B cell (primary cell): ENCODE results near the gene CADPS. TPM values are rescaled to one million over a fixed set of nuclear protein-coding genes. Genes with fewer than 3 reads are reported as not detected.

Experiments
- ATAC-seq: fragments of 200-7000 bp; cut with Tn5 transposase; one replicate; pipeline ENCODE4 v1.10.0; 2021; ENCODE audit warnings: low read depth, mild to moderate bottlenecking, moderate number of reproducible peaks, moderate library complexity
- CTCF ChIA-PET: fragments of 350-600 bp; sonication (Branson Sonifier 250); formaldehyde crosslinking; loops from one replicate; lab custom pipeline; 2021; ENCODE audit warnings: antibody characterized with exemption, inconsistent platforms; lab: Charles Lee
- POLR2A ChIA-PET: fragments of 350-600 bp; sonication (Branson Sonifier 250); formaldehyde crosslinking; loops from one replicate; lab custom pipeline; 2021; ENCODE audit warnings: antibody characterized with exemption; lab: Charles Lee
- DNase-seq: peaks from one replicate; pipeline ENCODE4 v3.0.0; 2013
- H2AFZ ChIP-seq: 2 replicates; pipeline ENCODE4 v1.6.1; 2012; ENCODE audit warnings: mild to moderate bottlenecking, low read depth, low read length; ENCODE audit not compliant: insufficient read depth, poor library complexity, severe bottlenecking
- H3K27ac ChIP-seq, 2 donors: 1 replicate in 1 of 2; 2 replicates in 1 of 2; pipeline ENCODE4 v1.5.1; 2012 to 2013; ENCODE audit warnings: low read length in 2 of 2, mild to moderate bottlenecking in 2 of 2, moderate library complexity in 1 of 2
- H3K27me3 ChIP-seq, 4 experiments: fragments of 200-600 bp in 1 of 4; sonication (generic) in 1 of 4; replicated peaks in 1 of 4; 1 replicate in 2 of 4; 2 replicates in 2 of 4; pipeline versions ENCODE4 v1.6.1 to v1.7.0; 2013 to 2016; ENCODE audit warnings: low read length in 3 of 4, mild to moderate bottlenecking in 2 of 4, mixed read lengths in 1 of 4, moderate library complexity in 1 of 4; ENCODE audit not compliant: insufficient read depth in 4 of 4, control insufficient read depth in 3 of 4; ENCODE audit errors: control extremely low read depth in 1 of 4
- H3K36me3 ChIP-seq, 2 experiments: replicated peaks in 1 of 2; 1 replicate in 1 of 2; 2 replicates in 1 of 2; pipeline versions ENCODE4 v1.6.1 to v1.7.1; 2013; ENCODE audit warnings: low read length in 1 of 2; ENCODE audit not compliant: insufficient read depth in 2 of 2, control insufficient read depth in 1 of 2; ENCODE audit errors: control extremely low read depth in 1 of 2, extremely low read depth in 1 of 2
- H3K4me1 ChIP-seq, 2 donors: fragments of 200-600 bp in 1 of 2; sonication (generic) in 1 of 2; 1 replicate in 1 of 2; 2 replicates in 1 of 2; pipeline versions ENCODE4 v1.5.1 to v1.6.1; 2013 to 2017; ENCODE audit warnings: low read length in 2 of 2; ENCODE audit not compliant: control insufficient read depth in 2 of 2, insufficient read depth in 2 of 2
- H3K4me2 ChIP-seq: replicated peaks from 2 replicates; pipeline ENCODE3; 2012; ENCODE audit warnings: mild to moderate bottlenecking, low read depth, low read length; ENCODE audit not compliant: poor library complexity, severe bottlenecking
- H3K4me3 ChIP-seq, 5 experiments: fragments of 200-600 bp in 1 of 5; sonication (generic) in 1 of 5; 1 replicate in 3 of 5; 2 replicates in 2 of 5; pipeline versions ENCODE4 v1.5.1 to v1.7.0; 2011 to 2016; ENCODE audit warnings: low read length in 4 of 5, mild to moderate bottlenecking in 4 of 5, low read depth in 2 of 5, control low read depth in 1 of 5, moderate library complexity in 1 of 5; ENCODE audit not compliant: insufficient read depth in 1 of 5; ENCODE audit errors: control extremely low read depth in 1 of 5, extremely low read depth in 1 of 5
- H3K79me2 ChIP-seq: fragments of 200-600 bp; sonication (generic); one replicate; pipeline ENCODE4 v1.6.0; 2016; ENCODE audit warnings: low read length; ENCODE audit not compliant: control insufficient read depth, insufficient read depth
- H3K9ac ChIP-seq: fragments of 200-600 bp; sonication (generic); 2 replicates; pipeline ENCODE4 v1.6.1; 2017; ENCODE audit warnings: mild to moderate bottlenecking, low read length, moderate library complexity
- H3K9me3 ChIP-seq, 3 donors: one replicate each; pipeline versions ENCODE4 v1.6.1 to v1.7.1; 2013; ENCODE audit warnings: low read length in 2 of 3; ENCODE audit not compliant: control insufficient read depth in 2 of 3, insufficient read depth in 1 of 3; ENCODE audit errors: control extremely low read depth in 1 of 3
- H4K20me1 ChIP-seq: 2 replicates; pipeline ENCODE4 v1.6.0; 2012; ENCODE audit warnings: mild to moderate bottlenecking, low read length; ENCODE audit not compliant: insufficient read depth, control insufficient read depth, poor library complexity, severe bottlenecking
- H3K27ac Mint-ChIP-seq: one replicate; pipeline ENCODE4 v1.8.0; 2021; ENCODE audit warnings: mixed read lengths
- H3K27me3 Mint-ChIP-seq: one replicate; pipeline ENCODE4 v1.8.0; 2021; ENCODE audit warnings: mixed read lengths
- H3K4me1 Mint-ChIP-seq: one replicate; pipeline ENCODE4 v1.8.0; 2021; ENCODE audit warnings: mixed read lengths
- H3K4me3 Mint-ChIP-seq: one replicate; pipeline ENCODE4 v1.8.0; 2021; ENCODE audit warnings: mixed read lengths
- H3K9me3 Mint-ChIP-seq: one replicate; pipeline ENCODE4 v1.8.0; 2022; ENCODE audit warnings: mixed read lengths; ENCODE audit not compliant: insufficient read depth
- CTCF ChIP-seq: fragments of 200-600 bp; IDR thresholded peaks from one replicate; pipeline ENCODE4 v1.8.0; 2022; ENCODE audit warnings: antibody characterized with exemption, mild to moderate bottlenecking
- EZH2 ChIP-seq: IDR thresholded peaks from 2 replicates; pipeline ENCODE4 v1.6.1; 2012; ENCODE audit warnings: borderline replicate concordance, low read depth, mild to moderate bottlenecking, moderate library complexity, low read length; ENCODE audit not compliant: insufficient read depth, poor library complexity, severe bottlenecking
- WGBS: methylation state at CpG from one replicate; pipeline ENCODE4 v1.1.5; 2013; ENCODE audit warnings: missing lambda C conversion rate; ENCODE audit not compliant: insufficient coverage; 5-methylcytosine and 5-hydroxymethylcytosine counted together
- intact Hi-C: fragments of 100-400 bp; cut with micrococcal nuclease; formaldehyde crosslinking; loops from one replicate; pipeline ENCODE4 v1.10.0; 2022
- polyA plus RNA-seq: library from polyadenylated mRNA; depleted of rRNA; stranded (reverse); fragments of >200 nt; gene quantifications from 2 replicates; pipeline ENCODE4 v1.2.3, GENCODE V29; 2012
- total RNA-seq, 2 donors: library from RNA; stranded (reverse); fragments of 120-200 nt in 1 of 2; gene quantifications; 1 replicate in 1 of 2; 2 replicates in 1 of 2; pipeline versions ENCODE4 v1.2.3 to v1.2.4, GENCODE V29; 2013 to 2022

The CADPS gene
- total and polyA plus RNA-seq, 2 donors (not counting 1 experiment from before 2014, with no cell fraction given) = 0.16 to 0.22 TPM

GRCh38 chr3:62607287-62608029 lies 267.8 kb downstream of the CADPS start:
- H3K9me3 Mint-ChIP-seq = no peaks in the 10 kb centered on the region
- H3K27ac Mint-ChIP-seq = no peak overlapping the region
- ATAC-seq (no peak), DNase-seq (no peak)
- H2AFZ ChIP-seq = no peak overlapping the region
- H3K4me3 Mint-ChIP-seq = no peak overlapping the region
- peaks cover 0 to 7% (median 0%) of the 10 kb centered on the region in 3 donors for H3K9me3 ChIP-seq
- no peaks in the 10 kb centered on the region for H3K36me3 ChIP-seq
- no peaks in the 10 kb centered on the region for H3K4me1 Mint-ChIP-seq
- no peak overlapping the region for H3K27ac ChIP-seq
- POLR2A ChIA-PET = no interaction called here
- H3K79me2 ChIP-seq = no peaks in the 10 kb centered on the region
- CTCF ChIA-PET = no interaction called here
- peaks cover 0 to 3% (median 0%) of the 10 kb centered on the region in 4 experiments for H3K27me3 ChIP-seq
- 87% methylated on average over 8 of the region's 10 CpGs for WGBS
- no peak overlapping the region for H3K9ac ChIP-seq
- H3K4me2 ChIP-seq = no peak overlapping the region
- intact Hi-C loops = no loop called here
- no peaks in the 10 kb centered on the region for H3K27me3 Mint-ChIP-seq
- TF ChIP-seq CTCF (no peak), EZH2 (no peak)
- no peaks in the 10 kb centered on the region for H4K20me1 ChIP-seq
- H3K4me1 ChIP-seq = no peaks in the 10 kb centered on the region
- no peak overlapping the region for H3K4me3 ChIP-seq

- Histone ChIP-seq H3K36me3 (no peaks in the 10 kb centered on the region), H3K4me2 (no peak overlapping the region), H3K27me3 (no peaks in the 10 kb centered on the region), H3K4me1 (no peaks in the 10 kb centered on the region), H3K79me2 (no peaks in the 10 kb centered on the region), H3K9ac (no peak overlapping the region), H4K20me1 (no peaks in the 10 kb centered on the region), H2AFZ (no peak overlapping the region), H3K4me3 (no peak overlapping the region), H3K9me3 (peaks cover 0 to 7% (median 0%) of the 10 kb centered on the region in 3 donors), H3K27ac (no peak overlapping the region)
- intact Hi-C loops = no loop called here
- Mint-ChIP-seq H3K4me1 (no peaks in the 10 kb centered on the region), H3K27me3 (no peaks in the 10 kb centered on the region), H3K9me3 (no peaks in the 10 kb centered on the region), H3K4me3 (no peak overlapping the region), H3K27ac (no peak overlapping the region)
- 80% methylated on average over 1 of the region's 3 CpGs for WGBS
- ChIA-PET POLR2A (no interaction called here), CTCF (interaction anchor here (0.6 kb wide), 1 partner anchor 566 kb away, joined by 3 read pairs; no protein-coding TSS in a partner anchor)
- no peak for ATAC-seq
- TF ChIP-seq EZH2 = no peak
- no peak for TF ChIP-seq CTCF
- no peak for DNase-seq
These were observed 269.7 kb downstream of the CADPS start for GRCh38 chr3:62605413-62606068.
